ENCODE measurements around the gene NBDY. TPM values are rescaled to one million over a fixed set of nuclear protein-coding genes. Genes with fewer than 3 reads are reported as not detected.
A peak's percentile ranks its signal among the peaks of the same experiment; 100 is the strongest.
"Not testable (repeated sequence)": the region's sequence is repeated elsewhere in the genome, so short reads cannot be mapped to it uniquely, and the experiment has no call there.

The NBDY gene, protein sequence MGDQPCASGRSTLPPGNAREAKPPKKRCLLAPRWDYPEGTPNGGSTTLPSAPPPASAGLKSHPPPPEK
- total RNA-seq, result 33.9 and 36.5 TPM in 2 replicates

- intact Hi-C loops (cut with micrococcal nuclease), result loop anchor here (2.0 to 5.0 kb wide), 3 partner anchors 164 to 1012 kb away; partner anchors contain the start of gene RRAGB
- Mint-ChIP-seq H3K9me3 (no peaks in the 10 kb centered on the region), H3K4me3 (ENCODE audit: low read depth) (peak within 1 kb of the TSS; percentile 91), H3K27me3 (ENCODE audit: low read depth) (no peaks in the 10 kb centered on the region), H3K36me3 (ENCODE audit: low read depth) (no peaks in the 10 kb centered on the region), H3K4me1 (ENCODE audit: low read depth) (peaks cover 19% of the 10 kb centered on the region), H3K27ac (peak within 1 kb of the TSS; percentile 83)
- peak; percentile 11 for DNase-seq (ENCODE audit: low spot score)
Measured at GRCh38 chrX:56729152-56729850, at the start of gene NBDY. TSS of gene NBDY (plus strand) at chrX:56729243. CDS start at chrX:56729354, 111 bp downstream.

- H3K9me3 Mint-ChIP-seq; H3K27ac Mint-ChIP-seq; DNase-seq (ENCODE audit: low spot score); intact Hi-C loops (cut with micrococcal nuclease); H3K4me1 Mint-ChIP-seq (ENCODE audit: low read depth); H3K27me3 Mint-ChIP-seq (ENCODE audit: low read depth); H3K36me3 Mint-ChIP-seq (ENCODE audit: low read depth); H3K4me3 Mint-ChIP-seq (ENCODE audit: low read depth): not testable (repeated sequence)
Measured at GRCh38 chrX:56704530-56704929, 24.5 kb upstream of the NBDY start.

DNA sequence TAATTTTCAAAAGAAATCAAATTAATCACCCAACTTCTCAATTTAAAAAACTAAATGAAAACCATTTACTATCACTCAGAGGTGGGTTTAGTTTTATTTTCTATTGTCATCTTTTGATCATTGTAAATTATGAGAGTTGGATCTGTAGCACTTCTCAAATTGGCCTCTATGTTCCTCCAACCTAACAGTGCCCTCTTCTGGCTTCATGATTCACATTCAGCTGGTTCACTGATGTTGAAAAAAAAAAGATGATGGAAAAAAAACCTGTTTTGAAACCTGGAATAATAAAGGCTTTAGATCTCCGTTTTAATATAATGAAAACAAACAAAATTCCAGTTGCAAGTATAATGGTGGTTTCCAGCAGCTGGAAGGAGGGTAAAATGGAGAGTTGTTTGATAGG lies 2.4 kb upstream of the NBDY start:
- H3K27me3 Mint-ChIP-seq (ENCODE audit: low read depth), result no peaks in the 10 kb centered on the region
- no peaks in the 10 kb centered on the region for H3K36me3 Mint-ChIP-seq (ENCODE audit: low read depth)
- intact Hi-C loops (cut with micrococcal nuclease), result loop anchor here (1.0 to 5.0 kb wide), 3 partner anchors 344 to 1009 kb away; partner anchors contain the start of gene RRAGB
- H3K27ac Mint-ChIP-seq, result no peak overlapping the region
- peaks cover 13% of the 10 kb centered on the region for H3K4me1 Mint-ChIP-seq (ENCODE audit: low read depth)
- no peak overlapping the region for H3K4me3 Mint-ChIP-seq (ENCODE audit: low read depth)
- peak; percentile 9 for DNase-seq (ENCODE audit: low spot score)
- H3K9me3 Mint-ChIP-seq, result no peaks in the 10 kb centered on the region

DNA sequence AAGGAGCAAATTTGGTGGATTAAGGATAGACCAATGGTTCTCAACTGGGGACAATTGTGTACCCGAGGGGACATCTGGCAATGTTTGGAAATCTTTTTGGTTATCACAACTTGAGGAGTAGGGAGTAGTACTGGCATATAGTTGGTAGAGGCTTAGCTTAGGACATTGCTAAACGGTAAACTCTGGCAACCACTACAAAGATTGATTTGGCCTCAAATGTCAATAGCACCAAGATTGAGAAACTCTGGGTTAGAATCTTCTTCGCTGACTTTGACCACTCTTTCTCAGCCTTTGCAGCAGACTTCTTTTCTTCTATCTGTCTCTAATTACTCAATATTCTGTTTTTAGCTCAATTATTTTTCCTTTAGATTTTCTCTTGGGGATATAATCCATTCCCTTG lies 1.5 kb upstream of the NBDY start:
- Mint-ChIP-seq H3K27me3 (ENCODE audit: low read depth) (no peaks in the 10 kb centered on the region), H3K36me3 (ENCODE audit: low read depth) (no peaks in the 10 kb centered on the region), H3K27ac (no peak overlapping the region), H3K4me1 (ENCODE audit: low read depth) (peaks cover 18% of the 10 kb centered on the region), H3K4me3 (ENCODE audit: low read depth) (no peak overlapping the region), H3K9me3 (no peaks in the 10 kb centered on the region)
- no peak for DNase-seq (ENCODE audit: low spot score)
- intact Hi-C loops (cut with micrococcal nuclease), result loop anchor here (5.0 kb wide), 2 partner anchors 345 to 1010 kb away; partner anchors contain the start of gene RRAGB

DNA sequence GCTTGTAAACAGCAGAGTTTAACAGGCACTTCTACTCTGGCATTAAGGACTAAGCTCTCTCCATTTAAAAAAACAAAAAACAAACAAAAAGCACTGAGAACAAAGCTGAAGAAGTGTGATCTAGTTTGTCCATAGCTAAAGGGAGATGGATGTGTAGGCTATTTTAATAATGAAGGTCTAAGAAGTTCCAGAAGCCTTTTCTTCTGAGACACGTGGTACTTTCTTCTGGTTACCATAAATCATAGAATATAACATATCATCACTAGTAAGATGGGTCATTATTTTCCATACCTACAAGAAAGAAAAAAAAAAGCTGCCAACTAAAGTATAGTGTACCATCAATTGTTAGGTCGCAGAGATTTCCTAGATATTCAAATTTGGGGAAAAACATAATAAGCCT lies 722 bp upstream of the NBDY start:
- no peaks in the 10 kb centered on the region for H3K36me3 Mint-ChIP-seq (ENCODE audit: low read depth)
- no peaks in the 10 kb centered on the region for H3K27me3 Mint-ChIP-seq (ENCODE audit: low read depth)
- H3K4me1 Mint-ChIP-seq (ENCODE audit: low read depth), result peaks cover 18% of the 10 kb centered on the region
- no peak for DNase-seq (ENCODE audit: low spot score)
- intact Hi-C loops (cut with micrococcal nuclease), result loop anchor here (2.0 to 5.0 kb wide), 3 partner anchors 164 to 1011 kb away; partner anchors contain the start of gene RRAGB
- H3K9me3 Mint-ChIP-seq, result no peaks in the 10 kb centered on the region
- no peak overlapping the region for H3K27ac Mint-ChIP-seq
- peak overlapping the region; percentile 37 for H3K4me3 Mint-ChIP-seq (ENCODE audit: low read depth)

DNA sequence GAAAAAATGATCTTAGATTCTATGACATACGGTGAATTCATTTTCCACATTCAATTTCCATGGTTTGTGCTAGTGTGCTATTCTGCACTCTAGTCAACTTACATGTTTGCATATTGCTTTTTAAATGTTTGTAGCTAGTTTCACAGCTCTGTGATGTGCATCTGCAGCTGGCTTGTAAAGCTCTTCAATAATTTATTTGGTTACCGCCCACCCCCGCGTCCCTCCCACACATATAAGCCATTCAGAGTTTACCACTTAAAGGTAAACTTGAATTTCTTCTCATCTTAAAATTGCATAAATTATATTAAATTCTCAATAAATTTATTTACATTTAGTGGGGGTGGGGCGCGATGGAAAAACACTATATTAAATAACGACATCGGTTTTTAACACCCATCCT lies 291 bp upstream of the NBDY start:
- no peak for DNase-seq (ENCODE audit: low spot score)
- H3K27ac Mint-ChIP-seq, result peak overlapping the region; percentile 83
- H3K4me1 Mint-ChIP-seq (ENCODE audit: low read depth), result peaks cover 20% of the 10 kb centered on the region
- no peaks in the 10 kb centered on the region for H3K9me3 Mint-ChIP-seq
- H3K36me3 Mint-ChIP-seq (ENCODE audit: low read depth), result no peaks in the 10 kb centered on the region
- H3K4me3 Mint-ChIP-seq (ENCODE audit: low read depth), result peak overlapping the region; percentile 91
- intact Hi-C loops (cut with micrococcal nuclease), result loop anchor here (2.0 to 5.0 kb wide), 3 partner anchors 164 to 1011 kb away; partner anchors contain the start of gene RRAGB
- H3K27me3 Mint-ChIP-seq (ENCODE audit: low read depth), result no peaks in the 10 kb centered on the region

- no peak overlapping the region for H3K4me3 Mint-ChIP-seq (ENCODE audit: low read depth)
- peaks cover 18% of the 10 kb centered on the region for H3K4me1 Mint-ChIP-seq (ENCODE audit: low read depth)
- peaks cover 16% of the 10 kb centered on the region for H3K36me3 Mint-ChIP-seq (ENCODE audit: low read depth)
- H3K27me3 Mint-ChIP-seq (ENCODE audit: low read depth), result no peaks in the 10 kb centered on the region
- H3K27ac Mint-ChIP-seq, result peak overlapping the region; percentile 62
- no peaks in the 10 kb centered on the region for H3K9me3 Mint-ChIP-seq
- DNase-seq (ENCODE audit: low spot score), result peak; percentile 12
- intact Hi-C loops (cut with micrococcal nuclease), result loop anchor here (5.0 kb wide), 1 partner anchor 466 kb away; no protein-coding TSS in a partner anchor
Measured at GRCh38 chrX:56733459-56734046, 4.5 kb downstream of the NBDY start.

- Mint-ChIP-seq H3K27ac (no peak overlapping the region), H3K27me3 (ENCODE audit: low read depth) (no peaks in the 10 kb centered on the region), H3K9me3 (no peaks in the 10 kb centered on the region), H3K4me3 (ENCODE audit: low read depth) (no peak overlapping the region), H3K4me1 (ENCODE audit: low read depth) (peaks cover 18% of the 10 kb centered on the region), H3K36me3 (ENCODE audit: low read depth) (peaks cover 29% of the 10 kb centered on the region)
- intact Hi-C loops (cut with micrococcal nuclease), result no loop called here
- no peak for DNase-seq (ENCODE audit: low spot score)
Measured at GRCh38 chrX:56736219-56736618, 7.2 kb downstream of the NBDY start.

- DNase-seq (ENCODE audit: low spot score), result no peak
- Mint-ChIP-seq H3K27me3 (ENCODE audit: low read depth) (no peaks in the 10 kb centered on the region), H3K36me3 (ENCODE audit: low read depth) (peaks cover 54% of the 10 kb centered on the region), H3K9me3 (peaks cover 21% of the 10 kb centered on the region), H3K27ac (no peak overlapping the region), H3K4me1 (ENCODE audit: low read depth) (peaks cover 10% of the 10 kb centered on the region), H3K4me3 (ENCODE audit: low read depth) (no peak overlapping the region)
- intact Hi-C loops (cut with micrococcal nuclease), result no loop called here
Measured at GRCh38 chrX:56738670-56739069, 9.6 kb downstream of the NBDY start.

DNA sequence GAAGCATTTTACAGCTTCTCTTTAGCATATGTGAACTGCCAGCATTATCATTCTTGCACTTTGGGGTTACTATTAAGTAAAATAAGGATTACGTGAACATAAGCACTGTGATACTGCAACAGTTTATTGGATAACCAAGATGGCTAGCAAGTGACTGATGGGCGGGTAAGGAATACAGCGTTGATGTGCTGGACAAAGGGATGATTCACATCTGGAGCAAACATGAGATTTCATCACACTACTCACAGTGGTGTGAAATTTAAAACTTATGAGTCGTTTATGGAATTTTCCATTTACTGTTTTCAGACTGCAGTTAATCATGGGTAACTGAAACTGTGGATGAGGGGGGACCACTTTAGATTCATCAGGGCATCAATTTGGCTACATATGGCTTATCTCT lies 16.0 kb downstream of the NBDY start:
- Mint-ChIP-seq H3K4me1 (ENCODE audit: low read depth) (peaks cover 8% of the 10 kb centered on the region), H3K27ac (no peak overlapping the region), H3K27me3 (ENCODE audit: low read depth) (no peaks in the 10 kb centered on the region), H3K4me3 (ENCODE audit: low read depth) (no peak overlapping the region), H3K9me3 (peaks cover 21% of the 10 kb centered on the region), H3K36me3 (ENCODE audit: low read depth) (peaks cover 53% of the 10 kb centered on the region)
- no peak for DNase-seq (ENCODE audit: low spot score)
- intact Hi-C loops (cut with micrococcal nuclease), result no loop called here

GRCh38 chrX:56746996-56747395 lies 18.0 kb downstream of the NBDY start:
- no peak overlapping the region for H3K4me3 Mint-ChIP-seq (ENCODE audit: low read depth)
- peaks cover 39% of the 10 kb centered on the region for H3K36me3 Mint-ChIP-seq (ENCODE audit: low read depth)
- DNase-seq (ENCODE audit: low spot score), result no peak
- H3K4me1 Mint-ChIP-seq (ENCODE audit: low read depth), result peaks cover 8% of the 10 kb centered on the region
- no peaks in the 10 kb centered on the region for H3K27me3 Mint-ChIP-seq (ENCODE audit: low read depth)
- H3K27ac Mint-ChIP-seq, result no peak overlapping the region
- intact Hi-C loops (cut with micrococcal nuclease), result no loop called here
- H3K9me3 Mint-ChIP-seq, result peaks cover 13% of the 10 kb centered on the region

DNA sequence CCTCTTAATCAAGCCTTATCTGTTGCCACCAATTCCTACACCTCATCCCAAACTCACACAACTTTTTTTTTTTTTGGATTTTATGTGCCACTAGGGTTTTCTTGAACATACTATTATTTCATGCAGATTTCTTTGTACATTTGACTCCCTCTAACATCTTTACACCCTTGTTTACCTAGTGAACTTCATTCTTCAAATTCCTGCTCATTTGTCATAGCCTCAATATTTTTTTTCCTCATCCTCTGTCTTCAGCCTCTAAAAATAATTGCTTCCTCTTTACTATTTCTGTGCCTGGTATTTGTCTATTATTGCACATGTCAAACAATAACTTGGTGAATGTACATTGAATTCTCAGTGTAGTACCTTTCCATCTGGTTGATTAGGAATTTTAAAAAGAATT lies 22.0 kb downstream of the NBDY start:
- H3K4me3 Mint-ChIP-seq (ENCODE audit: low read depth), result no peak overlapping the region
- no peaks in the 10 kb centered on the region for H3K27me3 Mint-ChIP-seq (ENCODE audit: low read depth)
- no peak for DNase-seq (ENCODE audit: low spot score)
- intact Hi-C loops (cut with micrococcal nuclease), result no loop called here
- no peaks in the 10 kb centered on the region for H3K9me3 Mint-ChIP-seq
- H3K4me1 Mint-ChIP-seq (ENCODE audit: low read depth), result peaks cover 18% of the 10 kb centered on the region
- peaks cover 29% of the 10 kb centered on the region for H3K36me3 Mint-ChIP-seq (ENCODE audit: low read depth)
- H3K27ac Mint-ChIP-seq, result no peak overlapping the region

- DNase-seq (ENCODE audit: low spot score), result no peak
- Mint-ChIP-seq H3K4me1 (ENCODE audit: low read depth) (peaks cover 22% of the 10 kb centered on the region), H3K4me3 (ENCODE audit: low read depth) (no peak overlapping the region), H3K27ac (no peak overlapping the region), H3K27me3 (ENCODE audit: low read depth) (no peaks in the 10 kb centered on the region), H3K36me3 (ENCODE audit: low read depth) (peaks cover 14% of the 10 kb centered on the region), H3K9me3 (no peaks in the 10 kb centered on the region)
- intact Hi-C loops (cut with micrococcal nuclease), result no loop called here
Measured at GRCh38 chrX:56757327-56757726, 28.3 kb downstream of the NBDY start.
